ENCODE measurements around the gene HNF4A.

GRCh38 chr20:44424039-44424495 is 68.6 kb downstream of the HNF4A start:
- TF ChIP-seq CTCF (IDR thresholded peaks at IDR 0.05) (no peak), EZH2 (IDR thresholded peaks at IDR 0.05; ENCODE audit: borderline replicate concordance, insufficient read depth, low read depth, low read length, poor library complexity, severe bottlenecking) (no peak)

All from B cell (primary cell).